HEK293 (cell line): ENCODE results near the gene AAK1.

Experiments
- CTCF ChIA-PET: fragments of 350-600 bp; formaldehyde crosslinking; extraction: SDS; loops from one replicate; lab custom pipeline; 2021; ENCODE audit warnings: antibody characterized with exemption; lab: Yijun Ruan, JAX
- POLR2A ChIA-PET: fragments of 300-600 bp; formaldehyde crosslinking; extraction: SDS; loops from one replicate; lab custom pipeline; 2020; ENCODE audit warnings: antibody characterized with exemption, inconsistent platforms; lab: Yijun Ruan, JAX
- H3K27ac ChIP-seq: fragments of 200-500 bp; sonication (Bioruptor generic); 2 replicates; pipeline ENCODE4 v1.5.1; 2014; ENCODE audit warnings: low read depth, low read length, control low read depth, inconsistent platforms; ENCODE audit errors: extremely low read depth
- H3K36me3 ChIP-seq, 2 experiments: fragments of 200-500 bp in 1 of 2; sonication (Bioruptor generic) in 1 of 2; 1 replicate in 1 of 2; 2 replicates in 1 of 2; pipeline ENCODE4 v1.5.1; 2014 to 2017; ENCODE audit warnings: inconsistent platforms in 2 of 2, low read length in 2 of 2; ENCODE audit not compliant: control insufficient read depth in 2 of 2, insufficient read depth in 1 of 2
- H3K4me1 ChIP-seq: fragments of 200-500 bp; sonication (Bioruptor generic); 2 replicates; pipeline ENCODE4 v1.5.1; 2014; ENCODE audit warnings: mild to moderate bottlenecking, low read length, inconsistent platforms; ENCODE audit not compliant: control insufficient read depth, insufficient read depth
- H3K4me3 ChIP-seq: 2 replicates; pipeline ENCODE4 v1.5.1; 2011; ENCODE audit warnings: low read depth, mild to moderate bottlenecking, control low read depth, low read length, moderate library complexity
- H3K9me3 ChIP-seq: fragments of 200-500 bp; sonication (Bioruptor generic); 2 replicates; pipeline ENCODE4 v1.5.1; 2014; ENCODE audit warnings: low read depth, low read length, inconsistent platforms; ENCODE audit not compliant: control insufficient read depth, insufficient read depth
- GFI1B ChIP-seq: fragments of 450-650 bp; formaldehyde crosslinking; IDR thresholded peaks from 2 replicates; pipeline ENCODE4 v1.5.1; 2016; ENCODE audit warnings: missing biosample characterization, missing genetic modification characterization
- GLI4 ChIP-seq: fragments of 450-650 bp; formaldehyde crosslinking; IDR thresholded peaks from 2 replicates; pipeline ENCODE4 v1.5.1; 2016; ENCODE audit warnings: missing biosample characterization, missing genetic modification characterization
- KLF7 ChIP-seq: fragments of 450-650 bp; formaldehyde crosslinking; IDR thresholded peaks from 2 replicates; pipeline ENCODE4 v1.5.1; 2016; ENCODE audit warnings: missing biosample characterization, missing genetic modification characterization, borderline replicate concordance
- KLF9 ChIP-seq: fragments of 450-650 bp; formaldehyde crosslinking; IDR thresholded peaks from 2 replicates; pipeline ENCODE4 v1.5.1; 2016; ENCODE audit warnings: missing biosample characterization, missing genetic modification characterization, low read depth
- RBAK ChIP-seq: fragments of 450-650 bp; formaldehyde crosslinking; IDR thresholded peaks from 2 replicates; pipeline ENCODE4 v1.5.1; 2016; ENCODE audit warnings: missing biosample characterization, missing genetic modification characterization
- SP3 ChIP-seq: fragments of 450-650 bp; formaldehyde crosslinking; IDR thresholded peaks from 2 replicates; pipeline ENCODE4 v1.5.1; 2016; ENCODE audit warnings: missing biosample characterization, missing genetic modification characterization
- ZNF169 ChIP-seq: fragments of 450-650 bp; formaldehyde crosslinking; IDR thresholded peaks from 2 replicates; pipeline ENCODE4 v1.5.1; 2016; ENCODE audit warnings: missing biosample characterization, missing genetic modification characterization
- ZNF302 ChIP-seq: fragments of 450-650 bp; formaldehyde crosslinking; IDR thresholded peaks from 2 replicates; pipeline ENCODE4 v1.5.1; 2016; ENCODE audit warnings: missing biosample characterization, missing genetic modification characterization, low read depth
- ZNF596 ChIP-seq: fragments of 450-650 bp; IDR thresholded peaks from 2 replicates; pipeline ENCODE4 v1.5.0; 2018; ENCODE audit warnings: missing biosample characterization, mild to moderate bottlenecking, missing genetic modification characterization, moderate library complexity
- ZNF792 ChIP-seq: fragments of 450-650 bp; formaldehyde crosslinking; IDR thresholded peaks from 2 replicates; pipeline ENCODE4 v1.5.1; 2016; ENCODE audit warnings: missing biosample characterization, missing genetic modification characterization
- ZNF837 ChIP-seq: fragments of 450-650 bp; formaldehyde crosslinking; IDR thresholded peaks from 2 replicates; pipeline ENCODE4 v1.5.1; 2016; ENCODE audit warnings: missing biosample characterization, missing genetic modification characterization
- TF ChIP-seq, protein P1 (sequence below): fragments of 450-650 bp; formaldehyde crosslinking; IDR thresholded peaks from 2 replicates; pipeline ENCODE4 v1.5.1; 2016; ENCODE audit warnings: missing biosample characterization, missing genetic modification characterization
- TF ChIP-seq, protein P2 (sequence below): fragments of 450-650 bp; formaldehyde crosslinking; IDR thresholded peaks from 2 replicates; pipeline ENCODE4 v1.5.1; 2017; ENCODE audit warnings: missing biosample characterization, missing genetic modification characterization
- TF ChIP-seq, protein P3 (sequence below): fragments of 450-650 bp; formaldehyde crosslinking; IDR thresholded peaks from 2 replicates; pipeline ENCODE4 v1.5.1; 2017; ENCODE audit warnings: missing biosample characterization, missing genetic modification characterization
- TF ChIP-seq, protein P4 (sequence below): fragments of 450-650 bp; formaldehyde crosslinking; IDR thresholded peaks from 2 replicates; pipeline ENCODE4 v1.5.1; 2016; ENCODE audit warnings: missing biosample characterization, missing genetic modification characterization
- TF ChIP-seq, protein P5 (sequence below): fragments of 450-650 bp; formaldehyde crosslinking; IDR thresholded peaks from 2 replicates; pipeline ENCODE4 v1.5.1; 2016; ENCODE audit warnings: missing biosample characterization, missing genetic modification characterization, borderline replicate concordance
- TF ChIP-seq, protein P6 (sequence below): sonication (generic); formaldehyde crosslinking; IDR thresholded peaks from 2 replicates; pipeline ENCODE4 v1.8.1; 2022; ENCODE audit warnings: mild to moderate bottlenecking, moderate library complexity, missing genetic modification reagents

Gene AAK1

DNA sequence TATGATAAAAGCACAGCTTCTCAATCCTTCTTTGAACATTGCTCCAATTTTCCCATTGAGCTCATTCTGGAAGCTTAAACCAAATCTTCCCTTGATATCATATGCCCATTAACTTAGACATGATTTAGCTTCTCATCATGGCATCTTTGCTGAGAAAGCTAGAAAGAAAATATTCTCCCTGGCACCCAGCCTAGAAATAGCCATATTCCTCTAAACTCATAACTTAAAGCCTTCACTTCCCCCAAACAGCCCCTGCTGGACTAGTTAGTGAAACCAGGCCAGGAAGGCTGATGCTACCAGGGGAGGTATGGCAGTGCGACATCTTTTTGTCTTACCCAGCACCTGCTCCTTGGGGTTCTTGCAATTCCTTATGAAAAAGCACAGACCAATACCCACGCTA lies 4.3 kb downstream of the AAK1 start:
- Histone ChIP-seq H3K4me3 (no peak overlapping the region), H3K4me1 (0 out of 2 replicates have a peak, but pooled peaks cover 2% of the 10 kb centered on the region), H3K9me3 (no peaks in the 10 kb centered on the region), H3K27ac (no peak overlapping the region), H3K36me3 (peaks cover 0 to 23% of the 10 kb centered on the region in 2 experiments; a peak in 1 of 3 replicates)
- POLR2A ChIA-PET = no interaction called here
- TF ChIP-seq ZNF837 (tag by site-specific recombination) (no peak), KLF9 (tag by site-specific recombination) (no peak), SP3 (tag by site-specific recombination) (no peak), GLI4 (tag by site-specific recombination) (no peak), KLF7 (tag by site-specific recombination) (no peak), RBAK (no peak), ZNF792 (no peak), ZNF596 (tag by site-specific recombination) (no peak), ZNF169 (tag by site-specific recombination) (no peak), GFI1B (no peak), ZNF302 (no peak)
- TF ChIP-seq, protein P1, sequence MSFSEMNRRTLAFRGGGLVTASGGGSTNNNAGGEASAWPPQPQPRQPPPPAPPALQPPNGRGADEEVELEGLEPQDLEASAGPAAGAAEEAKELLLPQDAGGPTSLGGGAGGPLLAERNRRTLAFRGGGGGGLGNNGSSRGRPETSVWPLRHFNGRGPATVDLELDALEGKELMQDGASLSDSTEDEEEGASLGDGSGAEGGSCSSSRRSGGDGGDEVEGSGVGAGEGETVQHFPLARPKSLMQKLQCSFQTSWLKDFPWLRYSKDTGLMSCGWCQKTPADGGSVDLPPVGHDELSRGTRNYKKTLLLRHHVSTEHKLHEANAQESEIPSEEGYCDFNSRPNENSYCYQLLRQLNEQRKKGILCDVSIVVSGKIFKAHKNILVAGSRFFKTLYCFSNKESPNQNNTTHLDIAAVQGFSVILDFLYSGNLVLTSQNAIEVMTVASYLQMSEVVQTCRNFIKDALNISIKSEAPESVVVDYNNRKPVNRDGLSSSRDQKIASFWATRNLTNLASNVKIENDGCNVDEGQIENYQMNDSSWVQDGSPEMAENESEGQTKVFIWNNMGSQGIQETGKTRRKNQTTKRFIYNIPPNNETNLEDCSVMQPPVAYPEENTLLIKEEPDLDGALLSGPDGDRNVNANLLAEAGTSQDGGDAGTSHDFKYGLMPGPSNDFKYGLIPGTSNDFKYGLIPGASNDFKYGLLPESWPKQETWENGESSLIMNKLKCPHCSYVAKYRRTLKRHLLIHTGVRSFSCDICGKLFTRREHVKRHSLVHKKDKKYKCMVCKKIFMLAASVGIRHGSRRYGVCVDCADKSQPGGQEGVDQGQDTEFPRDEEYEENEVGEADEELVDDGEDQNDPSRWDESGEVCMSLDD (tag by site-specific recombination) = no peak
- TF ChIP-seq, protein P2, sequence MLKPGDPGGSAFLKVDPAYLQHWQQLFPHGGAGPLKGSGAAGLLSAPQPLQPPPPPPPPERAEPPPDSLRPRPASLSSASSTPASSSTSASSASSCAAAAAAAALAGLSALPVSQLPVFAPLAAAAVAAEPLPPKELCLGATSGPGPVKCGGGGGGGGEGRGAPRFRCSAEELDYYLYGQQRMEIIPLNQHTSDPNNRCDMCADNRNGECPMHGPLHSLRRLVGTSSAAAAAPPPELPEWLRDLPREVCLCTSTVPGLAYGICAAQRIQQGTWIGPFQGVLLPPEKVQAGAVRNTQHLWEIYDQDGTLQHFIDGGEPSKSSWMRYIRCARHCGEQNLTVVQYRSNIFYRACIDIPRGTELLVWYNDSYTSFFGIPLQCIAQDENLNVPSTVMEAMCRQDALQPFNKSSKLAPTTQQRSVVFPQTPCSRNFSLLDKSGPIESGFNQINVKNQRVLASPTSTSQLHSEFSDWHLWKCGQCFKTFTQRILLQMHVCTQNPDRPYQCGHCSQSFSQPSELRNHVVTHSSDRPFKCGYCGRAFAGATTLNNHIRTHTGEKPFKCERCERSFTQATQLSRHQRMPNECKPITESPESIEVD = no peak
- TF ChIP-seq, protein P3, sequence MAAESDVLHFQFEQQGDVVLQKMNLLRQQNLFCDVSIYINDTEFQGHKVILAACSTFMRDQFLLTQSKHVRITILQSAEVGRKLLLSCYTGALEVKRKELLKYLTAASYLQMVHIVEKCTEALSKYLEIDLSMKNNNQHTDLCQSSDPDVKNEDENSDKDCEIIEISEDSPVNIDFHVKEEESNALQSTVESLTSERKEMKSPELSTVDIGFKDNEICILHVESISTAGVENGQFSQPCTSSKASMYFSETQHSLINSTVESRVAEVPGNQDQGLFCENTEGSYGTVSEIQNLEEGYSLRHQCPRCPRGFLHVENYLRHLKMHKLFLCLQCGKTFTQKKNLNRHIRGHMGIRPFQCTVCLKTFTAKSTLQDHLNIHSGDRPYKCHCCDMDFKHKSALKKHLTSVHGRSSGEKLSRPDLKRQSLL = no peak
- TF ChIP-seq, protein P4, sequence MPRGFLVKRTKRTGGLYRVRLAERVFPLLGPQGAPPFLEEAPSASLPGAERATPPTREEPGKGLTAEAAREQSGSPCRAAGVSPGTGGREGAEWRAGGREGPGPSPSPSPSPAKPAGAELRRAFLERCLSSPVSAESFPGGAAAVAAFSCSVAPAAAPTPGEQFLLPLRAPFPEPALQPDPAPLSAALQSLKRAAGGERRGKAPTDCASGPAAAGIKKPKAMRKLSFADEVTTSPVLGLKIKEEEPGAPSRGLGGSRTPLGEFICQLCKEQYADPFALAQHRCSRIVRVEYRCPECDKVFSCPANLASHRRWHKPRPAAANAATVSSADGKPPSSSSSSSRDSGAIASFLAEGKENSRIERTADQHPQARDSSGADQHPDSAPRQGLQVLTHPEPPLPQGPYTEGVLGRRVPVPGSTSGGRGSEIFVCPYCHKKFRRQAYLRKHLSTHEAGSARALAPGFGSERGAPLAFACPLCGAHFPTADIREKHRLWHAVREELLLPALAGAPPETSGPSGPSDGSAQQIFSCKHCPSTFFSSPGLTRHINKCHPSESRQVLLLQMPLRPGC (tag by site-specific recombination) = no peak
- TF ChIP-seq, protein P5, sequence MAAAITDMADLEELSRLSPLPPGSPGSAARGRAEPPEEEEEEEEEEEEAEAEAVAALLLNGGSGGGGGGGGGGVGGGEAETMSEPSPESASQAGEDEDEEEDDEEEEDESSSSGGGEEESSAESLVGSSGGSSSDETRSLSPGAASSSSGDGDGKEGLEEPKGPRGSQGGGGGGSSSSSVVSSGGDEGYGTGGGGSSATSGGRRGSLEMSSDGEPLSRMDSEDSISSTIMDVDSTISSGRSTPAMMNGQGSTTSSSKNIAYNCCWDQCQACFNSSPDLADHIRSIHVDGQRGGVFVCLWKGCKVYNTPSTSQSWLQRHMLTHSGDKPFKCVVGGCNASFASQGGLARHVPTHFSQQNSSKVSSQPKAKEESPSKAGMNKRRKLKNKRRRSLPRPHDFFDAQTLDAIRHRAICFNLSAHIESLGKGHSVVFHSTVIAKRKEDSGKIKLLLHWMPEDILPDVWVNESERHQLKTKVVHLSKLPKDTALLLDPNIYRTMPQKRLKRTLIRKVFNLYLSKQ (tag by site-specific recombination) = no peak
- TF ChIP-seq, protein P6, sequence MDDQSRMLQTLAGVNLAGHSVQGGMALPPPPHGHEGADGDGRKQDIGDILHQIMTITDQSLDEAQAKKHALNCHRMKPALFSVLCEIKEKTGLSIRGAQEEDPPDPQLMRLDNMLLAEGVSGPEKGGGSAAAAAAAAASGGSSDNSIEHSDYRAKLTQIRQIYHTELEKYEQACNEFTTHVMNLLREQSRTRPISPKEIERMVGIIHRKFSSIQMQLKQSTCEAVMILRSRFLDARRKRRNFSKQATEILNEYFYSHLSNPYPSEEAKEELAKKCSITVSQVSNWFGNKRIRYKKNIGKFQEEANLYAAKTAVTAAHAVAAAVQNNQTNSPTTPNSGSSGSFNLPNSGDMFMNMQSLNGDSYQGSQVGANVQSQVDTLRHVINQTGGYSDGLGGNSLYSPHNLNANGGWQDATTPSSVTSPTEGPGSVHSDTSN (CRISPR knock-in tag) = no peak
- CTCF ChIA-PET = interaction anchor here (0.7 to 1.5 kb wide), 2 partner anchors 12 to 32 kb away, joined by 3 to 4 read pairs; no protein-coding TSS in a partner anchor
